Urinary bladder (tissue), 4 donors: Measurements from ENCODE around the gene PPP6R1. TPM values are rescaled to one million over a fixed set of nuclear protein-coding genes. Genes with fewer than 3 reads are reported as not detected.

Experiments
- DNase-seq: peaks from one replicate; pipeline ENCODE4 v3.0.0-alpha.2; 2015; ENCODE audit errors: extremely low spot score
- H3K27ac ChIP-seq: one replicate; pipeline ENCODE4 v1.5.1; 2013; ENCODE audit warnings: low read depth, mild to moderate bottlenecking, moderate library complexity
- H3K36me3 ChIP-seq: one replicate; pipeline ENCODE4 v1.6.1; 2013; ENCODE audit warnings: mild to moderate bottlenecking, moderate library complexity; ENCODE audit not compliant: insufficient read depth
- H3K4me1 ChIP-seq: one replicate; pipeline ENCODE4 v1.6.1; 2013; ENCODE audit warnings: mild to moderate bottlenecking, moderate library complexity; ENCODE audit not compliant: insufficient read depth
- H3K4me3 ChIP-seq: one replicate; pipeline ENCODE4 v1.5.1; 2013; ENCODE audit warnings: low read depth, low read length
- WGBS: extraction: QIAGEN DNeasy Blood & Tissue Kit; methylation state at CpG from one replicate; pipeline ENCODE4 v1.1.7; 2013; 5-methylcytosine and 5-hydroxymethylcytosine counted together
- polyA plus RNA-seq: library from polyadenylated mRNA; stranded (reverse); fragments of 200-250 nt; gene quantifications from one replicate; pipeline ENCODE4 v1.2.3, GENCODE V29; 2013
- total RNA-seq: library from RNA; depleted of rRNA; stranded (reverse); fragments of >200 nt; gene quantifications from one replicate; pipeline ENCODE4 v1.2.3, GENCODE V29; 2014
- donor health status: healthy with polysubstance abuse.
- donor health status: healthy.

The PPP6R1 gene
- total and polyA plus RNA-seq, 2 donors = 14.5 to 43.1 TPM

DNA sequence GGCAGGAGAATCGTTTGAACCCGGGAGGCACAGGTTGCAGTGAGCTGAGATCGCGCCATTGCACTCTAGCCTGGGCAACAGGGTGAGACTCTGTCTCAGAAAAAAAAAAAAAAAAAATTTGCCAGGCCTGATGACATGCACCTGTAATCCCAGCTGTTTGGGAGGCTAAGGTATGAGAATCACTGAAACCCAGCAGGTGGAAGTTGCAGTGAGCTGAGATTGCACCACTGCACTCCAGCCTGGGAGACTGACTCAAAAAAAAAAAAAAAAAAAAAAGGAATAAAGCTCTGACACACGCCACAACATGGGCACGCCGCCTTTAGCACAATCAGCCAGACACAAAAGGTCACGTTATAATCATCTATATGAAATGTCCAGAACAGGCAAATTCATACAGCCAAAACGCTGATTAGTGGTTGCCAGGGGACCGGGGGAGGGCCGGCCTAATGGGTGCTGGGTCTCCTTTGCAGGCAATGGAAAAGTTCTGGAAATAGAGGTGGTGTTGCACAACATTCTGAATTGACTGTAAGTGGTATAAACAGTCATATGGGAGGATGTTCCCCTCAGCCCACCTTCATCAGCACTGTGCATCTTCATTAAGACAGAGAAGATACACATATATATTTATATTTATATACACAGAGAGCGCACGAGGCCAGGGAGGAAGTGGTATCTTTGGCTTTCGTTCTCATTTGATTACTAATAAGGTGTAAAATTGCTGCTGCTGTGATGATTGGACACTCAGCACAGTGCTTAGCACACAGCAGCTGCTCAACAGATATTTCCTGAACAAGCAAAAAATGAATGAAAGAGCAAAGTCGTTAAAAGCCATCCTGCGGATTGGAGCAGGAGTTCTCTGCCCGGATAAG lies 17.3 kb upstream of the PPP6R1 start:
- no peak for DNase-seq
- 82% methylated on average over 17 of the region's 17 CpGs for WGBS
- no peak overlapping the region for H3K4me3 ChIP-seq
- no peak overlapping the region for H3K27ac ChIP-seq
- no peaks in the 10 kb centered on the region for H3K4me1 ChIP-seq
- H3K36me3 ChIP-seq = no peaks in the 10 kb centered on the region

DNA sequence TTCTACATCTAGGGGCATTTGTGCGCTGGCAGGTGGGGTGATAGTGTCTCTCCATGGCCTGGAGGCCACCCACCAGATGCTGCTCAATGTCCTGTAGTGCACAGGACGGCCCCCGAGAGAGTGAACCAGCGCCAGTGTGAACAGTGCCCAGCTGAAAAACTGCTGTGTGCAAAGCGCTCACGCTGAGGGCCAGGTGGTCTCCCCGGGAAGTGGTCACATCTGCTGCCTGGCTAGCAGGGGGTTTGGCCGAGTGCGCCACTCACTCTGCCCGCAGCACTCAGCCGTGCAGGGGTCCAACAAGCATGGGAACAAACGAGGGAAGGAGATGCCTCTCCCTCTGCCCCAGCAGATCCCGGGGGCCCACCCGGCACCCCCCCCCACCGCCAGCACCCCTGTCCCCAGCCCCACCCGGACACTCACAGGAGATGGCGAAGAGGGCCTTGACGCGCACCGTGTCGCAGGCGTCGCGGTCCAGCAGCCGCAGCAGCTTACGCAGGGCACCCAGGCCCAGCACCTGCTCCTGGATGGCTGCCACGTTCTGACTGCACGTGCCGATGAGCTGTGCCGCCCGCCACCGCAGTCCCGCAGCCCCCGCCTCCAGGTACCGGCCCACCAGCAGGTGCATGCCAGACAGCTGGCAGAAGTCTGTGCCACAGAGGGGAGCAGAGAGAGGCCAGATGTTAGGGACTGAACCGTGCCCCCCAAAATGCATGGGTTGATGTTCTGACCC lies 15.3 kb upstream of the PPP6R1 start:
- Histone ChIP-seq H3K4me1 (no peaks in the 10 kb centered on the region), H3K27ac (no peak overlapping the region), H3K36me3 (no peaks in the 10 kb centered on the region), H3K4me3 (no peak overlapping the region)
- WGBS = 94% methylated on average over 36 of the region's 36 CpGs
- no peak for DNase-seq

DNA sequence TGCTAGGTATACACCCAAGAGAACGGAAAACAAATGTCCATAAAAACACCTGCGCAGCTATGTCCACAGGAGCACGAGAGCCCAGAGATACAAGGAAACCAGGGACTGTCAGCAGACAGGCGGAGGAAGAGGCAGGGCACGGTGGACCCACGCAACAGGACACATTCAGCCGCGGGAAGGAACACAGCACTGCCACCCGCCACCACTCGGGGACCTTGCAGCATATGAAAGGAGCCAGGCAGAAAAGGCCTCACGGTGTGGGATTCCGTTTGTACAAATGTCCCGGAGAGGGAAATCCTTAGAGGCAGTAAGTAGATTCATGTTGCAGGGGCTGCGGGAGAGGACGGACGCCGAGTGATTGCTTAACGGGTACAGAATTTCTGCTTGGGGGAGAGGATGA lies 13.3 kb upstream of the PPP6R1 start:
- WGBS = 93% methylated on average over 18 of the region's 18 CpGs
- Histone ChIP-seq H3K36me3 (no peaks in the 10 kb centered on the region), H3K27ac (no peak overlapping the region), H3K4me3 (no peak overlapping the region), H3K4me1 (no peaks in the 10 kb centered on the region)
- no peak for DNase-seq

DNA sequence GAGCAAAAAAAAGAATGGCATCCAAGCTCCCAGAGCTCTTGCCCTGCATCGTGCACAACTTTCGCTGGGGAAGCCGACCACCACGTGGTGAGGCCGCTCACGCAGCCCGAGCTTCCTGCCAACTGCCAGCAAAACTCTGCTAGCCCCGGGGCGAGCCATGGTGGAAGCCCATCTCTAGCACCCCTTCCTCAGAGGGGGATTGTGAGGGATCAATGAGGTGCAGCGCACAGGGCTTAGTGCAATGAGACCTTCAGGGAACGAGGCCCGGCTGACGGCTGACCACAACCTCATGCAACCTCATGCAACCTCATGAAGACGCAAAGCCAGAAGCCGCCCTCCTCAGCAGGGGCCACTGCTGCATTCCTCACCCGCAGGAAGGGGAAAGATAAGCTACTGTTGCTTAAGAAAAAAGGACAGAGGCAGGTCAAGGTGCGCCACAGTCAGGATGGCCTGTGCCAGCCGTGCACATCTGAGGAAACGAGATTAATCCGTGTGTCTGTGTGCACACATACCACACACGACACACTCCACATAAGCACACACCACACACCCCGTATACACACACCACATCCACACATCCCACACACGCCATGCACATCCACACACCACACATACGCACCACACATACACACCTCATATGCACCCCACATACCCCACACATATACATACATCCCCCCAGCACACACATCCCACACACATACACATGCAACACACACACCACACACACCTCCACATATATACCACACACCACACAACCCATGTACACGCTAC lies 11.5 kb upstream of the PPP6R1 start:
- H3K4me3 ChIP-seq = no peak overlapping the region
- DNase-seq = no peak
- no peaks in the 10 kb centered on the region for H3K36me3 ChIP-seq
- no peaks in the 10 kb centered on the region for H3K4me1 ChIP-seq
- no peak overlapping the region for H3K27ac ChIP-seq
- 94% methylated on average over 25 of the region's 25 CpGs for WGBS

DNA sequence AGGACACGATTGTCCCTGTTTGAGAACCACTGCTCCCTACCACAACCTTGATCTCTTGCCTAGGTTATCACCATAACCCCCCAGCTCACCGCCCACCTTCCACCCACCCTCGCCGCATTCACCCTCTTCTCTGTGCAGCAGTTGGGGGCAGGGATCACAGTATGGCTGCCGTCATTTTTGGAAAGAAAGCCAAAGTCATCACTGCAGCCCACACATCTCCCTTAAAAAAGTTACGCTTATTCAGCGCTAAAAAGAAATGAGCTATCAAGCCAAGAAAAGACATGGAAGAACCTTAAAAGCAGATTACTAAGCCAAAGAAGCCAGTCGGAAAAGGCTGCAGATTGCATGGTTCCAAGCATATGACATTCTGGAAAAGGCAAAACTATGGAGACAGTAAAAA lies 10.5 kb upstream of the PPP6R1 start:
- WGBS = 88% methylated on average over 8 of the region's 8 CpGs
- no peak for DNase-seq
- H3K36me3 ChIP-seq = no peaks in the 10 kb centered on the region
- H3K27ac ChIP-seq = no peak overlapping the region
- H3K4me1 ChIP-seq = no peaks in the 10 kb centered on the region
- no peak overlapping the region for H3K4me3 ChIP-seq

DNA sequence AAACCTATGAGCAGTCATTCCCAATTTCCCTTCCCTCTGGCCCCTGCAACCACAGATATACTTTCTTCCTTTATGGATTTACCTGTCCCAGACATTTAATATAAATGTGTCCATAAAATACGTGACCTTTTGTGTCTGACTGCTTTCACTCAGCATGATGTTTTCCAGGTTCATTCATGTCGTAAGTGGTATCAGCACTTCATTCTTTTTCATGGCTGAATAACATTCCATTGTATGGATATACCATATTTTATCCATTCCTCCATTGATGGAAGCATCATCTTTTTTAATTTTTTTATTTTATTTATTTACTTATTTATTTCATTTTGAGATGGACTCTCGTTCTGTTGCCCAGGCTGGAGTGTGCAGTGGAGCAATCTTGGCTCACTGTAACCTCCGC lies 8.0 kb upstream of the PPP6R1 start:
- H3K27ac ChIP-seq = no peak overlapping the region
- H3K4me1 ChIP-seq = no peaks in the 10 kb centered on the region
- no peak overlapping the region for H3K4me3 ChIP-seq
- no peaks in the 10 kb centered on the region for H3K36me3 ChIP-seq
- 97% methylated on average over 4 of the region's 4 CpGs for WGBS
- DNase-seq = no peak

DNA sequence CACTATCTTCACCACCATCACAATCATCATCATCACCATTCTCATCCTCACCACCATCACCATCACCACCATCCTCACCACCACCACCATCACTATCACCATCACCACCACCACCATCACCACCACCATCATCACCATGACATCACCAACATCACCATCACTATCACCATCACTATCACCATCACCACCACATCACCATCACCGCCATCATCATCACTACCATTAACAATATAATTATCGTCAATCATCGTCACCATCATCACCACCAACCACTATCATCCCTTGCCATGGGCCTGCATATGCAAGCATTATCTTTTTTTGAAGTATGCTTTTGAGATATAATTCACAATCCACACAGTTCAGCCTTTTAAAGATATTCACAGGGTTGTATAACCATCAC lies 7.6 kb upstream of the PPP6R1 start:
- Histone ChIP-seq H3K4me3 (no peak overlapping the region), H3K27ac (no peak overlapping the region), H3K4me1 (no peaks in the 10 kb centered on the region), H3K36me3 (no peaks in the 10 kb centered on the region)
- WGBS = 98% methylated on average over 3 of the region's 3 CpGs
- DNase-seq = no peak

DNA sequence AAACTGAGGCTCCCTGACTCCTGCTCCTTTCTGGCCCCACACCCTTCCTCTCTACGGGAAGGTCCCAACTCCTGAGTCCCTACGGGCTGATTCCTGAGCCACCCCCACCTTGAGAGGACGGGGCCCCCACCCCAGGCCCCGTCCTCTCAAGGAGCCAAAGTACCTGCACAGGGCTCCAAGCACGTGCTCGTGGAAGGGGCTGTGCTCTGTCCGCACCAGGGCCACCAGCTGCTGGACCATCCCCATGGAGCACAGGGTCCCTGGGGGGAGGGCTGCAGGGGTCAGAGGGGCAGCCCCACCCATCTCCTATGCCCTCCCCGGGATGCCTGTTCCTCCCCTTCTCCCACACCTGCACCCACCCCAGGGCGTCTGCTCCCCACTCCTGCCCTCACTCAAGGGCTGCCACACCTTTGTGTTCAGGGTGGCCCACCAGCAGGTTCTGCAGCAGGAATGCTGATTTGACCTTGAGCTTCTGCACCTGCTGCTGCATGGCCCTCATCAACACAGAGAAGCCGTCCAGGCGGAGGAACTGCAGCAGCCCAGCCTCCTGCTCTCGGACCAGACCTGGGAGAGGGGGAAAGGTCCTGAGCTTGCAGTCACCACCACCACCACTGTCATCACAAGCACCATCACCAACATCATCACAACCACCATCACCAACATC lies 7.0 kb upstream of the PPP6R1 start:
- Histone ChIP-seq H3K27ac (no peak overlapping the region), H3K4me3 (no peak overlapping the region), H3K36me3 (no peaks in the 10 kb centered on the region), H3K4me1 (no peaks in the 10 kb centered on the region)
- 95% methylated on average over 12 of the region's 12 CpGs for WGBS
- no peak for DNase-seq

DNA sequence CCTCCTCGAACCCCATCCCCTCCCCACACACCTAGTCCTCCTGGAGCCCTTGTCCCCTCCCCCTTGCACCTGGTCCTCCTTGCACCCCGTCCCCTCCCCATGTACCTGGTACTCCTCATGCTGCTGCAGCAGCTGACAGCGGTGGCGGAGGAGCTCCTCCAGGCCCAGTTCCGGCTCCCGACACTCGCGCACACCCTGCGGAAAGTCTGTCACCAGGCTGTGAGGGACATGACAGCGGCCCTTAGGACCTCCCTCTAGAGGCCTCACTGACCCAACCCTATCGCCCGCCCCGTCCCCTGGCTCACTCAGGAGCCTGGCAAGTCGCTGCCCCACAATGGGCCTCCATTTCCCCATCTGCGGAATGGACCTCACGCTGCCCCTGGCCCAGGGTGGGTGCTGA lies 6.4 kb upstream of the PPP6R1 start:
- no peaks in the 10 kb centered on the region for H3K4me1 ChIP-seq
- no peak overlapping the region for H3K4me3 ChIP-seq
- DNase-seq = no peak
- H3K36me3 ChIP-seq = no peaks in the 10 kb centered on the region
- no peak overlapping the region for H3K27ac ChIP-seq
- 91% methylated on average over 16 of the region's 16 CpGs for WGBS

DNA sequence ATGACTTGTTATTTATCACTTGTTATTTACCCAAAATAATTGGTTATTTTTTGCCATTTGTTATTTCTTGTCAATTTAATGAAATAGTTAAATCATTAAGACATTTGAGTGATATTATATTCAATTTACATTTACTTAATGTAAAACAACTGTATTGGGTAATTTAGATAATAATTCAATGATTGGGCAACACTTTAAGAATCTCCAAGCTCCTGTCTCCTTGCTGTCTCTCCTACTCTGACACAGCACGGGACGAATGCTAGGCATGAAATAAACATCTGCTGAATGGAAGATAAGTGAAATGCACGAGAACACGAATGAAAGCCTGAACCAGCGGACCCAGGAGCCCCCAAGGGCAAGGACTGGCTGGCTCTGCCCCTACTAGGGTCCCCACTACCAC lies 5.7 kb upstream of the PPP6R1 start:
- Histone ChIP-seq H3K27ac (no peak overlapping the region), H3K4me3 (no peak overlapping the region), H3K36me3 (no peaks in the 10 kb centered on the region), H3K4me1 (no peaks in the 10 kb centered on the region)
- no peak for DNase-seq
- WGBS = 76% methylated on average over 5 of the region's 5 CpGs

DNA sequence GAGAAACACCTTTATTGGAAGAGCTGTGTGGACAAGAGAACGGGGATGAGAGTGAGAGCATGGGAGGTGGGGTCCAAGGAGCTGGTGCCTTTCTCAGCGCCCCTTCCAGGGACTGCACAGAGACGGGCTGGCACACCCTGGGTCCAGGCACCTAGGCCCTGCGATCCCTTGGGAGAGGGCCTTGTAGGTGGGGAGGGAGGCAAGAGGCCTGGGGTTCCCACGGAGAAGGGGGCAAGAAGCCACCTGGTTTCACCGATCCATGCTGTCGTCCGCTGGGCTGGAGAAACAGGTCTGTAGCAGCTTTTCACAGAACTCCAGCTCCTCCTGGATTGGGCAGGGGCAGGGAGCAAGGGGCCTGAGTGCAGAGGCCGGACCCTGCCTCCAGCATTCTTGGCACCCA lies 3.5 kb upstream of the PPP6R1 start:
- WGBS = 96% methylated on average over 9 of the region's 9 CpGs
- no peak overlapping the region for H3K4me3 ChIP-seq
- H3K4me1 ChIP-seq = peaks cover under 1% of the 10 kb centered on the region
- no peaks in the 10 kb centered on the region for H3K36me3 ChIP-seq
- no peak overlapping the region for H3K27ac ChIP-seq
- DNase-seq = no peak

DNA sequence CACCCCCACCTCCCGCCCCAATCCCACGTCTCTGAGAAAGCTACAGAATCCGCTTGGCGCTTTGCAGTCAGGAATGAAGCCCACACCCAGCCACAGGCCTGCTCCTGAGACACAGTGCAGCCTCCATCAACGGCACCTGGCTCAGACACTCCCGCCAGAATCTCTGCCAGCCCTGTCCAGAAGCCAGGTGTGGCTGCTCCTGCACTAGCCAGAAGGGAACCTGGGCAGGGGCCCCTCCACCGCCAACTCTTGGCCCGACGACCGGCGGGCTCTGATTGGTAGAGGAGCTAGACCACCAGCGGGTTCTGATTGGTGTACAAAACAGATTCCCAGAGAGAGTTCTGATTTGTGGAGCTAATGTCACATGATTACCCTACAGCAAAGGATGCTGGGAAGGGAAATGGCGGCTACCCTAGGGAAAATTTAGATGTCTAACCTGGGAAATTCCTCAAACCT lies 2.9 kb upstream of the PPP6R1 start:
- peaks cover 4% of the 10 kb centered on the region for H3K4me1 ChIP-seq
- no peaks in the 10 kb centered on the region for H3K36me3 ChIP-seq
- H3K4me3 ChIP-seq = no peak overlapping the region
- WGBS = 90% methylated on average over 13 of the region's 13 CpGs
- DNase-seq = no peak
- H3K27ac ChIP-seq = no peak overlapping the region

DNA sequence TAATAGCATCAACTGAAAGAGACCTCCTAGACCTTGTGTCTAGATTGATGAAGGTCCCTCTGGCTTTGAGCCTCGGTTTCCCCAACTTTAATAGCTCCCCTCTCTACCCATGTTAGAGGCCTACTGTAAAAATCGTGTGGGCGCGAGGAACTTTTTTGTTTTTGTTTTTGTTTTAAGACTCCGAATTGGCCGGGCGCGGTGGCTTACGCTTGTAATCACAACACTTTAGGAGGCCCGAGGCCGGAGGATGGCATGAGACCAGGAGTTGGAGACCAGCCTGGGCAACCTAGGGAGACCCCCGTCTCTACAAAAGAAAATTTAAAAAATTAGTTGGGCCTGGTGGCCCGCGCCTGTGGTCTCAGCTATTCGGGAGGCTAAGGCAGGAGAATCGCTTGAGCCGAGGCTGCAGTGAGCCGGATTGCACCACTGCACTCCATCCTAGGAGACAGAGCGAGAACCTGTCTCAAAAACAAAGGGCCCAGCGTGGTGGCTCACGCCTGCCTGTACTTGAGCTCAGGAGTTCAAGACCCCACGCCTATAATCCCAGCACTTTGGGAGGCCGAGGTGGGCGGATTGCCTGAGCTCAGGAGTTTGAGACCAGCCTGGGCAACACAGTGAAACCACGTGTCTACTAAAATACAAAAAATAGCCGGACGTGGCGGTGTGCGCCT lies 858 bp upstream of the PPP6R1 start:
- 38% methylated on average over 29 of the region's 29 CpGs for WGBS

More for the DNA sequence above, 858 bp upstream of the PPP6R1 start:
- Histone ChIP-seq H3K27ac (peak overlapping the region; percentile 88), H3K36me3 (no peaks in the 10 kb centered on the region), H3K4me1 (peaks cover 4% of the 10 kb centered on the region), H3K4me3 (peak overlapping the region; percentile 27)
- DNase-seq = no peak
